GM18505 (cell line): Measurements from ENCODE around the gene ADAMTS2.
"Not testable (repeated sequence)": the region's sequence is repeated elsewhere in the genome, so short reads cannot be mapped to it uniquely, and the experiment has no call there.

ENCODE experiments used
- ATAC-seq: cut with Tn5 transposase; IDR thresholded peaks from one replicate; pipeline ENCODE4 v1.9.1; 2021; ENCODE audit not compliant: unreplicated experiment
- POLR2A ChIP-seq: IDR thresholded peaks from 4 replicates; pipeline ENCODE4 v1.6.1; 2011; ENCODE audit warnings: borderline replicate concordance; ENCODE audit not compliant: insufficient read depth, insufficient read length; ENCODE audit errors: extremely low read depth

ADAMTS2 gene

DNA sequence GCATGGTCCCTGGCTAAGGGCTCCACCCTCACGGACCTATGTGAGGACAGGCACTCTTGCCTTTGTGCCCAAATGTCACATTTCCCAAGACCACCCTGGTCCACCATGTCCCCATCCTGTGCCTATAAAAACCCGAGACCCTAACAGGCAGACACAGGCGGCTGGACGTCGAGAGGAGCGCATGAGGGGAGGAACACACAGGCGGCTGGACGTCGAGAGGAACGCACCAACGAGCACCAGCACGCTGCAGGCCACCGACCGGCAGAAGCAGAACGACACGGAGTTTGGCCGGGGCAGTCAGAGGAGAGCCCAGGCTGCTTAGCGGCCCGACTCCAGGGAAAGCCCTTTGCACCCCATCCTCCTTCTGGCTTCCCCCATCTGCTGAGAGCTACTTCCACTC lies 119.9 kb downstream of the ADAMTS2 start:
- no peak for ATAC-seq
- no peak for TF ChIP-seq POLR2A

DNA sequence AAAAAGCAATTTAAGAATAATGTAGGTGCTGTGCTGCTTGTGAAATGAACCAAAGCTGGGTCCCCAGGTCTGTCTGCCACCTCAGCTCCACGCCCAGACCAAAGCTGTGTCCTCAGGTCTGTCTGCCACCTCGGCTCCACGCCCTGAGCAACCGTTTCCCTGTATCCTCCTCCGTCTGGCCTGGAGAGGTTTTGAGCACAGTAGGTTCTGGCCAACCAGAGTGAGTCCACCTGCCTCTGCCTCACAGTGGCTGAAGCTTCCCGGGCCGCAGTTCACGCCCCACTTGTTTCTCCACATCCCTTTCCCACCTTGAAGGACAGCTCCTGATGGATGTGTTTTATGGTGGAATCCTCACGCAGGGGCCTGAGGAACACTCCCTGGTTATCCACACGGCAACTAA lies 120.5 kb downstream of the ADAMTS2 start:
- ATAC-seq: no peak
- no peak for TF ChIP-seq POLR2A

GRCh38 chr5:179223961-179224360 lies 121.3 kb downstream of the ADAMTS2 start:
- TF ChIP-seq POLR2A: no peak
- no peak for ATAC-seq

DNA sequence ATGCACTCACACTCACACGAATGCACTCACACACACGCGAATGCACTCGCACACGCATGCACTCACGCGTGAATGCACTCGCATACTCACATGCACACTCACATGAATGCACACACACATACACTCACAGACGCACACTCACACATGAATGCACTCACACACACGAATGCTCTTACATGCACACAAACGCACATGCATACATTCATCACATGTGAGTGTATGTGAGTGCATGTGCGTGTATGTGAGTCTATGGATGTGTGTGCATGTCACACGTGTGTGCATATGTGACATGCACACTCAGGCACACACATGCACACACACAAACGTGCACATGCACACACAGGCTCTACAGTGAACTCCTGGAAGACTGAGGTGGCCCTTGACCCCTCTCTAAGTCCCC lies 121.7 kb downstream of the ADAMTS2 start:
- ATAC-seq: no peak
- no peak for TF ChIP-seq POLR2A

DNA sequence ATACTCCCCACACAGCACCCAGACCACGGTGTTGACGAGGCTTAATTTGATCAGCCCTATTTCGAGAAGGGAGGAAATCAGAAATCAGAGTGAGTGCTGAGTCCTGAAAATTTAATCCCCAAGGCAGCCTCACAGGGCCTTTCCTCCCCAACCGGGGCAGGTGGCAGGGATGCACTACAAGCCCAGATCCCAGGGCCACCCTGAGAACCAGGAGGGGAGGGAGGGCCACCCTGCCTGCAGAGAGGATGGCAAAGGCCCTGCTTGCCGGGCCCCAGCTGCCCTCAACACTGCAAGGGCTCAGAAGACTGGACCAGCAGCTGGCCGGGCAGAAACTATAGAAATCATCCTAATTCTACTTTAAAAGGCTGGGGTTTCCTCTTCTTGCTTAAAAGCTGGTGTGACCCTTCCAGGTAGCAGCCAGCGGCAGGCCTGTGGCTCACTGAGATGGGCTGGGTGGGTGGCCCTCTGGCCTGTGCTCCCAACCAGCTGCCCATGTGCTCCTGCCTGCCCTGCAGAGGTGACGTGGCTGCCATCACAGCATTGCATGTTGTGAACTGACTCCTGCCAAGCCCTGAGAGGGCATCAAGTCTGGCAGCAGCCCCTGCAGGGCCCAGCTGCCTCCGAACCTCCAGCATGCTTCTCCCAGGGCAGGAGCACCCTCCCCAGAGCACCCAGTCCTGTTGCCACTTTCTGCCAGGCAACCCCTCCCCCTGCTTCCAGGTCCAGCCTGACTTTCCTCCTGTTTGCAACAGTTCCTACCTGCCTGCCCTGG lies 122.8 kb downstream of the ADAMTS2 start:
- no peak for TF ChIP-seq POLR2A
- ATAC-seq: no peak

DNA sequence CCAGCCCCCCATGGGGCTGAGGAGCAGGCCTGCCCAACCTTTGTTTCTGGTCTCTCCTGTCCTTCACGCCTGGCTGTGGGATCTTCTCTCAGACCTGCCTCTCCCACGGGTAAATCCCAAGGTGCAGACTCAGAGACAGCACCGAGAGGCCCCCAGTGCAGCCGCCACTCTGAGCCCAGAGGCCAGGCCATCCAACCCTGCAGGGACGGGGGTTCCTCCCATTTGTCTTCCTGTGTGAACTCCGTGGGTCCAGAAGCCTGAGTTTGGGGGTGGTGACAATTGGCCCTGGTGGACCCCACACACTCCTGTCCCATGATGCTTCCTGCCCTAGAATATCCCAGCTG lies 123.4 kb downstream of the ADAMTS2 start:
- no peak for TF ChIP-seq POLR2A
- no peak for ATAC-seq

DNA sequence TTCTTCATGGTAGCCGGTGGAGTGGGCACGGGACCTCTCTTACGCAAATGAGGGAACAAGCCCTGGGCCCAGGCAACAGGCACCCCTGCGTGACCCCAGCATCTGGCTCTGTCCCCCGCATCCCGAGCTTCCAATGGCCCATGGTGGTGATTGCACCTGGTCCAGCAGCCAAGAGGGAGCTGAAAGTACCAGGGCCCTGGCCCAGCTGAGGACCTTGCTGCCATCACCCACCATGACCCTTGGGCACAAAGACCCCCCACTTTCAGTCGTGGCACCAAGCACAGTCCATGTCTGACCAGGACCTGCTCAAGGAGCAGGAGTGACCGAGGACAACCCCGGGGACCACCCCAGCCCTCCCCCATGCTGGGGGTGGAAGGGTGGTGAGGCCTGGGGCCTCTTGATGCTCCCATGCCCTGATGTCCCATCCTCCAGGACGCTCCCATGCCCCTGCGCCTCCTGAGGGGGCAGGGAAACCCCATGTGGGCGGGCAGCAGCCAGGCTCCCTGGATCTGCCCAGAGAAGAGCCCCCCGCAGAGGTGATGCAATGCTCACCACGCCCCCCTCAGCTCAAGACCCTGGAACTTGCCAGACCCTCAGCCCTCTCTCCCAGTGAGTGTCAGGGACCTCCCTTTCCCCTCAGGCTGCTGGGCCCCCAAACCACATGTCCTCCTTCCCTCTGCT lies 123.9 kb downstream of the ADAMTS2 start:
- ATAC-seq: no peak
- TF ChIP-seq POLR2A: no peak

DNA sequence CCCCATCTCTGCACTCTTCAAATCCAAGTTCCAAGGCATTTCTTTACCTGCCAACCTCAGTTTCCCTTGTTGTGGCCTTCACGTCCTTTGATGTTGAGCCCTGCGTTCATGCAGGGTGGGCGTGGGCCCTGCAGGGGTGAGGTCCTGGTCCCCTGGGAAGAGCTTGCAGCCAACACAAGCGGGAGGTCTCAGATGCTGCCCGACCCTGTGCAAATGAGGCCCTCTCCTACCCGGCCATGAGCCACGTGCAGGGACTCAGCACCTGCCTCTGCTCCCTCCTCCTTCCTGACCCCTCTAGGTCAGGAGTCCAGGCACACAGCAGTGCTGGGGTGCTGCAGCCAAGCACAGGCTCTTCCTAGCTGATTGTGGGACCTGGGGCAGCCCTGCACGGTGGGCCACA lies 124.5 kb downstream of the ADAMTS2 start:
- no peak for ATAC-seq
- TF ChIP-seq POLR2A: no peak

- no peak for ATAC-seq
- no peak for TF ChIP-seq POLR2A
Measured at GRCh38 chr5:179219661-179220620, 125.3 kb downstream of the ADAMTS2 start.

DNA sequence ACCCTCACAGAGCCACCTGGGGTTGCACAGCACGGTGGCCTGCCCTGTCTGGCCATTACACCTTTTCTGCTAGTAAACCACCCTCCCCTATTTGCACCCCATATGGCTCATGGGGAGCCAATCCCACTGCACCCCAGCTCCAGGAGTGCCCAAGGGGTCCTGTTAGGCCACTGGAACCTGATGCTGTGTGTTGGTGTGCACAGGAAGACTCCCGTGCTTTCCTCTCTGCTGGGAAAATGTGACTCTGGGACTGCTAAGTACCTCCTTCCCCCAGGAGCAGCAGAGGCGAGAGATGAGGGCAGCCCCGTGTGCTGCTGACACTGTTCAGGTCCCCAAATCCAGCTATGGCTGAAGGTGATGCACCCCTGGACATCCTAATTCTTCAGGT lies 126.3 kb downstream of the ADAMTS2 start:
- no peak for TF ChIP-seq POLR2A
- no peak for ATAC-seq

- TF ChIP-seq POLR2A: no peak
- ATAC-seq: no peak
Measured at GRCh38 chr5:179217956-179218942, 127.0 kb downstream of the ADAMTS2 start.

DNA sequence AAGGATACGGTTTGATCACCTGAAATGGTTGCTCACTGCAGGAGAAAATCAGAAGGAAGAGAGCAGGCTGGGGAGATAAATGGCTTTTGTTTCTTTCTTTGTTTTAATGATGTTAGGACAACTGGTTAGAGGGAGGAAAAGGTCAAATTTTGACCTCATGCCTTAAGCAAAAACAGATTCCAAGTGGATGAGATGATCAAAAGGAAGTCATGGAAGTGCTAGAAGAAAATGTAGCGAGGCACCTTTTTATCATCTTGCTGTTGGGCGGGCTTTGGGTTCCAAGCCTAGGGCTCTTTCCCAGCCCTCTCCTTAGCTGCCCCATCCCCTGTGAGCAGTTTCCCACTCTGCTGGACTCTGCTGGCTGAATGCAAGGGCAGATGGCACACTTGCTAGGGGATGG lies 127.9 kb downstream of the ADAMTS2 start:
- TF ChIP-seq POLR2A: no peak
- no peak for ATAC-seq

GRCh38 chr5:179216381-179216780 lies 128.9 kb downstream of the ADAMTS2 start:
- not testable (repeated sequence) for ATAC-seq

DNA sequence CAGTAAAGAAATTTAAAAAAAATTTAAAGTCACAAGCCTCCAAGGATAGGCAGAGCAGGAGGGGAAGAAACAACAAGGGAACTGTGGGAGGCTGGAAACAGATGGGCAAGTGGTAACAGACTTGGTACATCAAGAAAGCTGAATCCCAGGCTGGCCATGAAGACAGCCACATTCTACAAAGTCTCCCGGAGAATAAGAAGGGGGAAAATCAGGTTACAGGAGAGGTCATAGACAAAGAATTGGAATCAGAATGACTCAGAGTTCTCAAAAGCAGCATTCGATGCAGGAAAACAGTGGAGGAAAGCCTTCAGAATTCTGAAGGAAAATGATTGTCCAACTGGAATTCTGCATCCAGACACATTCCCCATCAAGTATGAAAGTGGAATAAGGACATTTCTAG lies 129.7 kb downstream of the ADAMTS2 start:
- TF ChIP-seq POLR2A: no peak
- no peak for ATAC-seq
